Common myeloid progenitor, CD34-positive (primary cell): ENCODE measurements around the gene DPY19L2. TPM values are rescaled to one million over a fixed set of nuclear protein-coding genes. Genes with fewer than 3 reads are reported as not detected.
A peak's percentile ranks its signal among the peaks of the same experiment; 100 is the strongest.
"Not testable (repeated sequence)": the region's sequence is repeated elsewhere in the genome, so short reads cannot be mapped to it uniquely, and the experiment has no call there.

Experiments used
- CTCF ChIA-PET: fragments of 350-600 bp; sonication (Branson Sonifier 250); formaldehyde crosslinking; loops from one replicate; lab custom pipeline; 2021; ENCODE audit warnings: antibody characterized with exemption; lab: Charles Lee
- POLR2A ChIA-PET: fragments of 350-600 bp; sonication (Branson Sonifier 250); formaldehyde crosslinking; loops from one replicate; lab custom pipeline; 2021; ENCODE audit warnings: antibody characterized with exemption; lab: Charles Lee
- DNase-seq, 3 donors: peaks; one replicate each; pipeline versions ENCODE4 v3.0.0 to v3.0.0-alpha.2; 2013
- H3K27ac ChIP-seq, 2 experiments: 1 replicate in 1 of 2; 2 replicates in 1 of 2; pipeline ENCODE4 v1.7.0; 2013; ENCODE audit warnings: inconsistent platforms in 2 of 2, low read length in 2 of 2, mild to moderate bottlenecking in 2 of 2, low read depth in 1 of 2, moderate library complexity in 1 of 2; ENCODE audit not compliant: severe bottlenecking in 2 of 2, insufficient read depth in 1 of 2, poor library complexity in 1 of 2
- H3K27me3 ChIP-seq, 5 experiments: replicated peaks in 2 of 5; 1 replicate in 3 of 5; 2 replicates in 2 of 5; pipeline versions ENCODE4 v1.6.1 to v1.7.0; 2013; ENCODE audit warnings: low read length in 4 of 5, mild to moderate bottlenecking in 2 of 5, moderate library complexity in 2 of 5, inconsistent platforms in 1 of 5; ENCODE audit not compliant: insufficient read depth in 5 of 5, control insufficient read depth in 4 of 5
- H3K36me3 ChIP-seq, 4 experiments: 1 replicate in 2 of 4; 2 replicates in 2 of 4; pipeline versions ENCODE4 v1.6.1 to v1.7.0; 2013; ENCODE audit warnings: low read length in 3 of 4, control low read depth in 1 of 4, mild to moderate bottlenecking in 1 of 4; ENCODE audit not compliant: control insufficient read depth in 4 of 4, insufficient read depth in 4 of 4
- H3K4me1 ChIP-seq, 4 experiments: 1 replicate in 3 of 4; 2 replicates in 1 of 4; pipeline versions ENCODE4 v1.6.1 to v1.7.1; 2013; ENCODE audit warnings: low read length in 3 of 4, mild to moderate bottlenecking in 3 of 4, control low read depth in 1 of 4, inconsistent platforms in 1 of 4, moderate library complexity in 1 of 4; ENCODE audit not compliant: control insufficient read depth in 4 of 4, insufficient read depth in 4 of 4; ENCODE audit errors: control extremely low read depth in 1 of 4
- H3K4me3 ChIP-seq, 7 experiments: 1 replicate in 4 of 7; 2 replicates in 3 of 7; pipeline versions ENCODE4 v1.5.1 to v1.7.0; 2013; ENCODE audit warnings: mild to moderate bottlenecking in 7 of 7, low read length in 6 of 7, moderate library complexity in 6 of 7, inconsistent platforms in 2 of 7, low read depth in 2 of 7, control low read depth in 1 of 7; ENCODE audit not compliant: insufficient read depth in 4 of 7, control insufficient read depth in 1 of 7; ENCODE audit errors: extremely low read depth in 1 of 7
- H3K9me3 ChIP-seq, 5 experiments: 1 replicate in 4 of 5; 2 replicates in 1 of 5; pipeline versions ENCODE4 v1.6.1 to v1.7.1; 2013; ENCODE audit warnings: low read length in 4 of 5, mild to moderate bottlenecking in 2 of 5, inconsistent platforms in 1 of 5, low read depth in 1 of 5, moderate library complexity in 1 of 5; ENCODE audit not compliant: control insufficient read depth in 4 of 5, insufficient read depth in 2 of 5; ENCODE audit errors: control extremely low read depth in 1 of 5
- WGBS: methylation state at CpG from one replicate; pipeline ENCODE4 v1.1.5; 2013; ENCODE audit not compliant: insufficient coverage; 5-methylcytosine and 5-hydroxymethylcytosine counted together
- polyA plus RNA-seq: library from polyadenylated mRNA; unstranded; fragments of 120-200 nt; gene quantifications from one replicate; pipeline ENCODE4 v1.2.1, GENCODE V29; 2013

The DPY19L2 gene
- 79.4 TPM for polyA plus RNA-seq

GRCh38 chr12:63668028-63668799 is at the start of gene DPY19L2:
TSS of gene DPY19L2 (minus strand) at chr12:63668493. CDS start at chr12:63668393, 100 bp downstream.
- DNase-seq, result peak; percentile 73 to 93 (median 89)
- no peaks in the 10 kb centered on the region for H3K27me3 ChIP-seq
- H3K9me3 ChIP-seq, result no peaks in the 10 kb centered on the region
- peak within 1 kb of the TSS; percentile 73 to 96 (median 84) for H3K4me3 ChIP-seq
- H3K36me3 ChIP-seq, result no peaks in the 10 kb centered on the region
- CTCF ChIA-PET, result interaction anchor here (0.6 to 0.9 kb wide), 2 partner anchors 96 to 108 kb away, joined by 3 read pairs; no protein-coding TSS in a partner anchor
- peaks cover 0 to 21% (median 13%) of the 10 kb centered on the region in 4 experiments for H3K4me1 ChIP-seq
- POLR2A ChIA-PET, result no interaction called here
- peak within 1 kb of the TSS; percentile 84 to 89 for H3K27ac ChIP-seq
- WGBS, result under 1% methylated on average over 50 of the region's 56 CpGs

GRCh38 chr12:63716891-63717290 is 48.6 kb upstream of the DPY19L2 start:
- H3K27me3 ChIP-seq, H3K4me3 ChIP-seq, H3K27ac ChIP-seq, CTCF ChIA-PET, H3K4me1 ChIP-seq, H3K36me3 ChIP-seq, H3K9me3 ChIP-seq, POLR2A ChIA-PET, DNase-seq: not testable (repeated sequence)
- WGBS, result no CpG with 5 or more reads among the region's 4 CpGs

GRCh38 chr12:63715107-63715625 is 46.9 kb upstream of the DPY19L2 start:
- H3K4me3 ChIP-seq, POLR2A ChIA-PET, H3K27me3 ChIP-seq, CTCF ChIA-PET, DNase-seq, H3K4me1 ChIP-seq, H3K36me3 ChIP-seq, H3K27ac ChIP-seq, H3K9me3 ChIP-seq: not testable (repeated sequence)
- WGBS, result 100% methylated on average over 1 of the region's 3 CpGs

GRCh38 chr12:63714409-63714808 is 46.1 kb upstream of the DPY19L2 start:
- CTCF ChIA-PET, H3K36me3 ChIP-seq, H3K4me1 ChIP-seq, H3K27me3 ChIP-seq, H3K4me3 ChIP-seq, H3K27ac ChIP-seq, H3K9me3 ChIP-seq, DNase-seq, POLR2A ChIA-PET: not testable (repeated sequence)
- 83% methylated on average over 1 of the region's 1 CpG for WGBS

- DNase-seq, H3K27ac ChIP-seq, H3K4me1 ChIP-seq, H3K9me3 ChIP-seq, POLR2A ChIA-PET, CTCF ChIA-PET, H3K27me3 ChIP-seq, H3K36me3 ChIP-seq, H3K4me3 ChIP-seq: not testable (repeated sequence)
- WGBS, result 100% methylated on average over 1 of the region's 2 CpGs
Measured at GRCh38 chr12:63713681-63714075, 45.4 kb upstream of the DPY19L2 start.

GRCh38 chr12:63712979-63713680 is 44.8 kb upstream of the DPY19L2 start:
- no CpG with 5 or more reads among the region's 1 CpG for WGBS
- H3K4me3 ChIP-seq, H3K27ac ChIP-seq, DNase-seq, H3K9me3 ChIP-seq, CTCF ChIA-PET, H3K27me3 ChIP-seq, H3K4me1 ChIP-seq, H3K36me3 ChIP-seq, POLR2A ChIA-PET: not testable (repeated sequence)
